ENCODE data around the gene LGR6.
A peak's percentile ranks its signal among the peaks of the same experiment; 100 is the strongest.
"Not testable (repeated sequence)": the region's sequence is repeated elsewhere in the genome, so short reads cannot be mapped to it uniquely, and the experiment has no call there.

The LGR6 gene

GRCh38 chr1:202193614-202194327, at the start of gene LGR6:
LGR6 (plus strand) TSS chr1:202193799; CDS start chr1:202193990, 191 bp downstream.
- ATAC-seq (replicated peaks; ENCODE audit: extremely low read depth, poor library complexity, severe bottlenecking), result no peak

DNA sequence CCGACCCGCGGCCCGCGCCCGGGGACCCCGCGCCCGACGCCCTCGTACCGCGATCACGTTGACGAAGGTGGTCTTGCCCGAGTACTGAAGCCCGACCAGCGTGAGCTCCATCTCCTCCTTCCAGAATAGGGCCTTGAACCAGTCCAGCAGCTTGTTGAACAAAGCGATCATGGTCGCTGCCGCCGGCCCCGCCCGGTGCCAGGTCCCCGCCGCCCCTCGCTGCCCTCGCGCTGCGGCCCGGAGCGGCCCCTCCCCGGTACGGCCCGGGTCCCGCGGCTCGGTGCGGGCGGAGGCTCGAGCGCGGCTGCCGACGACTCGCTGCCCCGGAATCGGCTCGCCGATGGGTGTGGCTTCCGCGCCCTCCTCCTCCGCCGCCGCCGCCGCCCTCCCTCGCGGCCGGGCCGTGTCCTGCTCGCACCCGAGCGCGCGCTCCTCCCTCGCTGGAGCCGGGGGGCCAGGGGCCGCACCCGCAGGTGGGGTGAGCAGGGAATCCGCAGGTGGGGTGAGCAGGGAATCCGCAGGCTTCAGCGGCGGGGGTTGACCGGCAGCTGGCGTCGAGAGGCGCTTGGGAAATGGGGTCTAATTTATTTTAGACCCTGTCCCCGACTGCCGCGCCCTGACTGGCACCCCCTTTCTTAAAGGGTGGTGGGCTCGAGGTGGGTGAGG, 49.1 kb upstream of the LGR6 start, which contains the start of gene ARL8A:
ARL8A (minus strand) TSS at position 336 of the 666 bp plus-strand sequence; CDS start at position 171, 165 bp downstream.
- peak within 1 kb of the TSS; percentile 96 for H3K27ac Mint-ChIP-seq (ENCODE audit: low read depth)
- peaks cover 27% of the 10 kb centered on the region for H3K36me3 Mint-ChIP-seq (ENCODE audit: insufficient read depth)
- H3K4me1 Mint-ChIP-seq, result peaks cover 17% of the 10 kb centered on the region
- H3K27me3 Mint-ChIP-seq, result no peaks in the 10 kb centered on the region
- H3K9me3 Mint-ChIP-seq, result no peaks in the 10 kb centered on the region
- ATAC-seq (replicated peaks; ENCODE audit: extremely low read depth, poor library complexity, severe bottlenecking) (peak; percentile 69), DNase-seq (ENCODE audit: low spot score in 2 of 2) (peak in 1 of 2 donors; percentile 36)
- peak within 1 kb of the TSS; percentile 96 for H3K4me3 Mint-ChIP-seq

More at GRCh38 chr1:202193614-202194327, at the start of gene LGR6:
- DNase-seq (ENCODE audit: low spot score in 2 of 2), result no peak
- Mint-ChIP-seq H3K27me3 (no peaks in the 10 kb centered on the region), H3K4me3 (peak within 1 kb of the TSS; percentile 75), H3K4me1 (peaks cover 46% of the 10 kb centered on the region), H3K36me3 (ENCODE audit: insufficient read depth) (peaks cover 9% of the 10 kb centered on the region), H3K9me3 (no peaks in the 10 kb centered on the region), H3K27ac (ENCODE audit: low read depth) (peak within 1 kb of the TSS; percentile 70)

DNA sequence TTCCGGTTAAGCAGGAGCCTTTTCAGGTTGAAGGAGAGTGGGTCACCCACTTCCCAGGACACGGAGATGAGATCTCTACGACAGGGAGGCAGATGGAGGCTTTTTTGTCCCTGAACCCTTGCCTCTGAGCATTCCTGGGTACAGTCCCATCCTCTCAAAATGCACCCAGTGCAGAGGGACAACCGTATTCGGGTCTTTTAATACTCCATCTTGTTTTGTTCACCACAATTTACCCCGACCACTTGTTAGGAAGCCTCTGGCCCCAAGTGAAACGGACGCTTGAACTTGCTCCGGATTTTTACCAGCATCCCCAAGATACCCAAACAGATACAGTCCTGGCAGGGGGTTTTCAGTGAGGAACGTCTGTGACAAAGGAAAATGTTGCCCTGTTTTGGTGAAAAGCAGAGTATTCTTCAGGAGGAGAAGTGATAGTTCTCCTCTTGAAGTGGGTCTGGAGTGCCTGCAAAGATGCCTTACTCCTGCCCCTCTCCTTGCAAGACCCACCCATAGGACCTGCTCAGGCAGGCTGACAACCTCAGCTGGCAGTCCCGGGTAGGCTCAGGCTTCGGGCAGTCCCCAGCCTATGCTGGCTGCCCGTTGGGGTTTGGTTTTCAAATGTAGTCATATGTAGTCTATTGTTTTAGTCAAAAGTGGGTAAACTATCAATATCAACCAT, 48.4 kb upstream of the LGR6 start:
- no peak for DNase-seq (ENCODE audit: low spot score in 2 of 2)
- H3K4me1 Mint-ChIP-seq, result peaks cover 17% of the 10 kb centered on the region
- ATAC-seq (replicated peaks; ENCODE audit: extremely low read depth, poor library complexity, severe bottlenecking), result peak; percentile 8
- H3K9me3 Mint-ChIP-seq, result no peaks in the 10 kb centered on the region
- peak overlapping the region; percentile 32 for H3K27ac Mint-ChIP-seq (ENCODE audit: low read depth)
- H3K27me3 Mint-ChIP-seq, result no peaks in the 10 kb centered on the region
- H3K36me3 Mint-ChIP-seq (ENCODE audit: insufficient read depth), result peaks cover 31% of the 10 kb centered on the region
- H3K4me3 Mint-ChIP-seq, result peak overlapping the region; percentile 96

DNA sequence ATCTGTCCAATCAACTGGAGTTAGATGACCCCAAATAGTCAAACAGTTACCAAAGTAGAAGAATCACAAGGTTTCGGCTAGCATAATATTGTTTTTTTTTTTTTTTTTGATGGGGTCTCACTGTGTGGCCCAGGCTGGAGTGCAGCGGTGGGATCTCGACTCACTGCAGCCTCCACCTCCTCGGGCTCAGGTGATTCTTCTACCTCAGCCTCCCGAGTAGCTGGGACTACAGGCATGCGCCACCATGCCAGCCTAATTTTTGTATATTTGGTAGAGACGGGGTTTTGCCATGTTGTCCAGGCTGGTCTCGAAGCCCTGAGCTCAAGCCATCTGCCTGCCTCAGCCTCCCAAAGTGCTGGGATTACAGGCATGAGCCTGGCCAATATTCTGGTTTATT, 47.9 kb upstream of the LGR6 start:
- not testable (repeated sequence) for DNase-seq (ENCODE audit: low spot score in 2 of 2); H3K27ac Mint-ChIP-seq (ENCODE audit: low read depth); ATAC-seq (replicated peaks; ENCODE audit: extremely low read depth, poor library complexity, severe bottlenecking); H3K27me3 Mint-ChIP-seq; H3K9me3 Mint-ChIP-seq
- peaks cover 19% of the 10 kb centered on the region for H3K4me1 Mint-ChIP-seq
- H3K4me3 Mint-ChIP-seq, result peak overlapping the region; percentile 96
- peaks cover 36% of the 10 kb centered on the region for H3K36me3 Mint-ChIP-seq (ENCODE audit: insufficient read depth)

DNA sequence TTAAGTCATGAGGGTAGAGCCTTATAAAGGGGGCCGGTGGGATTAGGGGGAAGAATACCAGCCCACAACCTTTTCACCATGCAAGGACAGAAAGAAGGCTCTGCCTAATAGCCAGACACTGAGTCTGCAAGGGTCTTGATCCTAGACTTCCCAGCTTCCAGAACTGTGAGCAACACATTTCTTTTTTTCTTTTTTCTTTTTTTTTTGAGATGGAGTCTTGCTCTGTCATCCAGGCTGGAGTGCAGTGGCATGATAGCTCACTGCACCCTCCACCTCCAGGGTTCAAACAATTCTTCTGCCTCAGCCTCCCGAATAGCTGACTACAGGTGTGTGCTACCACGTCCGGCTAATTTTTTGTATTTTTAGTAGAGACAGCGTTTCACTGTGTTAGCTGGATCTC, 47.3 kb upstream of the LGR6 start:
- no peak overlapping the region for H3K4me3 Mint-ChIP-seq
- no peaks in the 10 kb centered on the region for H3K27me3 Mint-ChIP-seq
- H3K36me3 Mint-ChIP-seq (ENCODE audit: insufficient read depth), result peaks cover 39% of the 10 kb centered on the region
- no peak overlapping the region for H3K27ac Mint-ChIP-seq (ENCODE audit: low read depth)
- DNase-seq (ENCODE audit: low spot score in 2 of 2) (no peak), ATAC-seq (replicated peaks; ENCODE audit: extremely low read depth, poor library complexity, severe bottlenecking) (no peak)
- no peaks in the 10 kb centered on the region for H3K9me3 Mint-ChIP-seq
- peaks cover 25% of the 10 kb centered on the region for H3K4me1 Mint-ChIP-seq

- no peaks in the 10 kb centered on the region for H3K9me3 Mint-ChIP-seq
- no peaks in the 10 kb centered on the region for H3K27me3 Mint-ChIP-seq
- peaks cover 26% of the 10 kb centered on the region for H3K4me1 Mint-ChIP-seq
- DNase-seq (ENCODE audit: low spot score in 2 of 2), result no peak
- no peak overlapping the region for H3K27ac Mint-ChIP-seq (ENCODE audit: low read depth)
- H3K36me3 Mint-ChIP-seq (ENCODE audit: insufficient read depth), result peaks cover 43% of the 10 kb centered on the region
- H3K4me3 Mint-ChIP-seq, result no peak overlapping the region
- ATAC-seq (replicated peaks; ENCODE audit: extremely low read depth, poor library complexity, severe bottlenecking), result no peak
These were observed 46.6 kb upstream of the LGR6 start for GRCh38 chr1:202146993-202147392.

DNA sequence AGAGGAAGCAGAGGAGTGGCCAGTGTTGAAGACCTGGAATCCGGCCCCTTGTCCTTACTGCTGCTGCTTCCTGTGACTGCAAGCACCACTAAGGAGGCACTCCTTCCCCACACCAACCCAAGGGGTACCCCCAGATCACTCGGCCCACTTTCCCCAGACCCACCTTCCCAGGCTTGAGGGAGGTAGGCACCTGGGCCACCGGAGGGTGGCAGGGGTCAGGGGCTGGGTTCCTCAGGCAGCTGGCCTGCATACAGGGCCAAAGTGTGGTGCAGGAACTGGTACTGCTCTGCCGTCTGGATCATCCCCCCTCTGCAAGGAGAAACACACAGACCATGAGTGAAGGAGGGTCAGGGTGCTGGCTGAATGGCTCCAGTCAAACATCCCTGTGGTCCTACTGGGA, 45.2 kb upstream of the LGR6 start:
- DNase-seq (ENCODE audit: low spot score in 2 of 2) (no peak), ATAC-seq (replicated peaks; ENCODE audit: extremely low read depth, poor library complexity, severe bottlenecking) (no peak)
- no peaks in the 10 kb centered on the region for H3K27me3 Mint-ChIP-seq
- H3K27ac Mint-ChIP-seq (ENCODE audit: low read depth), result no peak overlapping the region
- peaks cover 53% of the 10 kb centered on the region for H3K36me3 Mint-ChIP-seq (ENCODE audit: insufficient read depth)
- H3K4me1 Mint-ChIP-seq, result peaks cover 24% of the 10 kb centered on the region
- no peaks in the 10 kb centered on the region for H3K9me3 Mint-ChIP-seq
- no peak overlapping the region for H3K4me3 Mint-ChIP-seq

DNA sequence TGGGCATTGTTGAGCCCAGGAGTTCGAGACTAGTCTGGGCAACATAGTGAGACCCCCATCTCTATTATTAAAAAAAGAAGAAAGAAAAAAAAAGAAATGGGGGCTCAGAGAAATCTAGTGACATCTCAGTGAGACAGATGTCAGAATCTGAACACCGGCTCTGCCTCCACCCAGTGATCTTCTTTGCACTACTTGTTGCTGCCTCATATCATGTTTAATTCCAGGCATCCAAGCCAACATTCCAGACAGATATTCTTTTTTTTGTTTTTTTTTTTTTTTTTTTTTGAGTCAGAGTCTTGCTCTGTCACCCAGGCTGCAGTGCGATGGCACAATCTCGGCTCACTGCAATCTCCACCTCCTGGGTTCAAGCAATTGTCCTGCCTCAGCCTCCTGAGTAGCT, 44.0 kb upstream of the LGR6 start:
- Mint-ChIP-seq H3K4me3 (no peak overlapping the region), H3K9me3 (no peaks in the 10 kb centered on the region), H3K36me3 (ENCODE audit: insufficient read depth) (peaks cover 59% of the 10 kb centered on the region), H3K27me3 (no peaks in the 10 kb centered on the region), H3K4me1 (peaks cover 24% of the 10 kb centered on the region), H3K27ac (ENCODE audit: low read depth) (no peak overlapping the region)
- DNase-seq (ENCODE audit: low spot score in 2 of 2) (no peak), ATAC-seq (replicated peaks; ENCODE audit: extremely low read depth, poor library complexity, severe bottlenecking) (no peak)

- H3K4me3 Mint-ChIP-seq, result no peak overlapping the region
- H3K4me1 Mint-ChIP-seq, result peaks cover 27% of the 10 kb centered on the region
- H3K9me3 Mint-ChIP-seq, result no peaks in the 10 kb centered on the region
- peak overlapping the region; percentile 23 for H3K27ac Mint-ChIP-seq (ENCODE audit: low read depth)
- H3K36me3 Mint-ChIP-seq (ENCODE audit: insufficient read depth), result peaks cover 64% of the 10 kb centered on the region
- DNase-seq (ENCODE audit: low spot score in 2 of 2), result no peak
- no peak for ATAC-seq (replicated peaks; ENCODE audit: extremely low read depth, poor library complexity, severe bottlenecking)
- H3K27me3 Mint-ChIP-seq, result no peaks in the 10 kb centered on the region
These were observed 43.4 kb upstream of the LGR6 start for GRCh38 chr1:202150187-202150586.

- Mint-ChIP-seq H3K36me3 (ENCODE audit: insufficient read depth) (peaks cover 63% of the 10 kb centered on the region), H3K9me3 (no peaks in the 10 kb centered on the region), H3K4me1 (peaks cover 26% of the 10 kb centered on the region), H3K27ac (ENCODE audit: low read depth) (peak overlapping the region; percentile 23), H3K27me3 (no peaks in the 10 kb centered on the region), H3K4me3 (no peak overlapping the region)
- DNase-seq (ENCODE audit: low spot score in 2 of 2) (no peak), ATAC-seq (replicated peaks; ENCODE audit: extremely low read depth, poor library complexity, severe bottlenecking) (no peak)
These were observed 43.0 kb upstream of the LGR6 start for GRCh38 chr1:202150602-202151001.

- DNase-seq (ENCODE audit: low spot score in 2 of 2) (no peak), ATAC-seq (replicated peaks; ENCODE audit: extremely low read depth, poor library complexity, severe bottlenecking) (no peak)
- Mint-ChIP-seq H3K27me3 (no peaks in the 10 kb centered on the region), H3K4me3 (no peak overlapping the region), H3K4me1 (peaks cover 30% of the 10 kb centered on the region), H3K27ac (ENCODE audit: low read depth) (peak overlapping the region; percentile 23), H3K36me3 (ENCODE audit: insufficient read depth) (peaks cover 64% of the 10 kb centered on the region), H3K9me3 (no peaks in the 10 kb centered on the region)
These were observed 42.6 kb upstream of the LGR6 start for GRCh38 chr1:202151045-202151444.

DNA sequence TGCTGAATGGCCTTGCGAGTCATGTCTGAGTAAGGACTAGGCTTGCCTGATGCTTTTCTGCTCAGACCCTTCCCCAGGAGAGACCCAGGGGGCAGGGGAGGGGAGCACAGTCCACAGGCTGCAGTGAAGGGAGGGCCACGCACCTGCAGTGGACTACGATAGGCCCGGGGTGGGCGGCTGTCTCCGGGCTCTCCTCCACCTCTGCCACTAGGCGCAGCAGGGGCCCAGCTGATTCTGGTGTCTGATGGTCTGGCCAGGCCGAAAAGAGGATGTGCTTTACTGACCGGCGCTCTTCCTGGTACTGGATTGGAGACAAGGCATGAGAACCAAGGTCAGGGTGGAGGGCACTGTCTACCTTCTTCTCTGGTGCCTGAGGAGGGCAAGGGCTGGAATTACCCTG, 41.2 kb upstream of the LGR6 start:
- Mint-ChIP-seq H3K4me3 (no peak overlapping the region), H3K9me3 (no peaks in the 10 kb centered on the region), H3K27me3 (no peaks in the 10 kb centered on the region), H3K36me3 (ENCODE audit: insufficient read depth) (peaks cover 61% of the 10 kb centered on the region), H3K27ac (ENCODE audit: low read depth) (no peak overlapping the region), H3K4me1 (peaks cover 41% of the 10 kb centered on the region)
- DNase-seq (ENCODE audit: low spot score in 2 of 2) (no peak), ATAC-seq (replicated peaks; ENCODE audit: extremely low read depth, poor library complexity, severe bottlenecking) (no peak)

All from central memory CD8-positive, alpha-beta T cell (primary cell).